ENCODE results near the gene PTPRO. TPM values are rescaled to one million over a fixed set of nuclear protein-coding genes. Genes with fewer than 3 reads are reported as not detected.

PTPRO gene
- total RNA-seq, 4 donors from 2014 or later = 0.26 to 0.81 (median 0.51) TPM

DNA sequence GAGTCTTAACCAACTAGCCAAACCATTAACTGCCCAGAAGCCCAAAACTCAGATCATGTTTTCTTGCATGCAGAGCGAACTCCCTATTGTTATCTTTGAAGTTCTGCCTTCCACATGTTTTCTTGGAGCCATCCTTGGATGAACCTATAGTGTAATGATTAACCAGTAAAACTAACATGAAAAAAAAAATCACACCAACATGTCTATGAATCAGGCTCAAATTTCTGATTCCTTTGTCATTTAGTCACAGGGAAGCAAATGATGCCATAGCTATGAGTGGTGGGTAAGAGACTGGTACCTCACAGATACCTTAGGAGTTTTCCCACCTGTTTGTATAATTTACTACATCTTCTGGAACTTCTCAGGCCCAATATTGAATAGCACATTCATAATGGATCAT, 70.7 kb downstream of the PTPRO start:
- Histone ChIP-seq H3K9me3 (no peaks in the 10 kb centered on the region), H3K36me3 (no peaks in the 10 kb centered on the region), H3K4me3 (no peak overlapping the region), H3K27ac (no peak overlapping the region), H3K27me3 (no peaks in the 10 kb centered on the region), H3K4me1 (no peaks in the 10 kb centered on the region)
- DNase-seq (ENCODE audit: low spot score in 2 of 2) = no peak
- TF ChIP-seq POLR2AphosphoS5 (IDR thresholded peaks at IDR 0.05) (no peak), POLR2A (IDR thresholded peaks at IDR 0.05) (no peak), EP300 (IDR thresholded peaks at IDR 0.05) (no peak)
- TF ChIP-seq, protein P1, sequence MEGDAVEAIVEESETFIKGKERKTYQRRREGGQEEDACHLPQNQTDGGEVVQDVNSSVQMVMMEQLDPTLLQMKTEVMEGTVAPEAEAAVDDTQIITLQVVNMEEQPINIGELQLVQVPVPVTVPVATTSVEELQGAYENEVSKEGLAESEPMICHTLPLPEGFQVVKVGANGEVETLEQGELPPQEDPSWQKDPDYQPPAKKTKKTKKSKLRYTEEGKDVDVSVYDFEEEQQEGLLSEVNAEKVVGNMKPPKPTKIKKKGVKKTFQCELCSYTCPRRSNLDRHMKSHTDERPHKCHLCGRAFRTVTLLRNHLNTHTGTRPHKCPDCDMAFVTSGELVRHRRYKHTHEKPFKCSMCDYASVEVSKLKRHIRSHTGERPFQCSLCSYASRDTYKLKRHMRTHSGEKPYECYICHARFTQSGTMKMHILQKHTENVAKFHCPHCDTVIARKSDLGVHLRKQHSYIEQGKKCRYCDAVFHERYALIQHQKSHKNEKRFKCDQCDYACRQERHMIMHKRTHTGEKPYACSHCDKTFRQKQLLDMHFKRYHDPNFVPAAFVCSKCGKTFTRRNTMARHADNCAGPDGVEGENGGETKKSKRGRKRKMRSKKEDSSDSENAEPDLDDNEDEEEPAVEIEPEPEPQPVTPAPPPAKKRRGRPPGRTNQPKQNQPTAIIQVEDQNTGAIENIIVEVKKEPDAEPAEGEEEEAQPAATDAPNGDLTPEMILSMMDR (IDR thresholded peaks at IDR 0.05) = no peak
- WGBS = 89% methylated on average over 1 of the region's 1 CpG

DNA sequence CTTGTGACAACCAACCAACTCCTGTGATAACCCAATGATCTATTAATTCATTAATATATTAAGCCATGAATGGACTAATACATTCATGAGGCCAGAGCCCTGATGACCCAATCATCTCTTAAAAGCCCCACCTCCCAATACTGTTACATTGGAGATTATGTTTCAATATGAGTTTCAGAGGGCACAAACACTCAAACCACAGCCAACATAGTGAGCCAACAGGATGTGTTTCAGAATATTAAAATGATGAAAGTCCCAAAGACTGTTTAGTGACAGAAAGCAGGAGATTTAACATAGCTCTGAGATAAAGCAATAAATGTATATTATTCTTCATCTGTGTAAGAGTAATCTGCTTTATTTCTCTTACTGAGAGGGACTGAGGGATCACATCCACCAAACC, 71.7 kb downstream of the PTPRO start:
- no peaks in the 10 kb centered on the region for H3K27me3 ChIP-seq
- H3K4me3 ChIP-seq = no peak overlapping the region
- no peak for DNase-seq (ENCODE audit: low spot score in 2 of 2)
- no peak for TF ChIP-seq POLR2A (IDR thresholded peaks at IDR 0.05)
- TF ChIP-seq, protein P1 (IDR thresholded peaks at IDR 0.05) = no peak
- TF ChIP-seq EP300 (IDR thresholded peaks at IDR 0.05) = no peak
- no peak for TF ChIP-seq POLR2AphosphoS5 (IDR thresholded peaks at IDR 0.05)
- H3K9me3 ChIP-seq = no peaks in the 10 kb centered on the region
- H3K27ac ChIP-seq = no peak overlapping the region
- no peaks in the 10 kb centered on the region for H3K4me1 ChIP-seq
- no peaks in the 10 kb centered on the region for H3K36me3 ChIP-seq

DNA sequence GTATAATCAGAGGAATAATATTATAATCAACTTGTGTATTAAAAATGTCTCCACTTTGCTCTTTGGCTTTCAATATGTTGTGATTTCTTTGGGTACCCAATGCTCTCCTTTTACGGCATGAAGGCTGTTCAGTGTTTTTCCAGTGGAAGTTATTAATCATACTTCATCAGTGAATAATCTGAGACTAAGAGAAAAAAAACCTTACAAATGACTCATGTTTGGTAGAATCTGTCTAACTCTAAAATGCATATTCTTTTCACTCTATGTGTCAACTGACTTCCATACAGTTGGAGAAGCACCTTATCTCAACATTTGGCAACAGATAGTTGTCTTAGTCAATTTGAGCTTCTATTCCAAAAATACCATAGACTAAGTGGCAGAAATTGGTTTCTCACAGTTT, 82.2 kb downstream of the PTPRO start:
- Histone ChIP-seq H3K4me3 (no peak overlapping the region), H3K36me3 (no peaks in the 10 kb centered on the region), H3K4me1 (no peaks in the 10 kb centered on the region), H3K27ac (no peak overlapping the region), H3K9me3 (no peaks in the 10 kb centered on the region), H3K27me3 (peaks cover 3% of the 10 kb centered on the region)
- TF ChIP-seq, protein P1 (IDR thresholded peaks at IDR 0.05) = no peak
- no peak for TF ChIP-seq POLR2A (IDR thresholded peaks at IDR 0.05)
- TF ChIP-seq EP300 (IDR thresholded peaks at IDR 0.05) = no peak
- TF ChIP-seq POLR2AphosphoS5 (IDR thresholded peaks at IDR 0.05) = no peak
- 0% methylated on average over 1 of the region's 1 CpG for WGBS
- no peak for DNase-seq (ENCODE audit: low spot score in 2 of 2)

GRCh38 chr12:15405606-15406005, 83.3 kb downstream of the PTPRO start:
- 90% methylated on average over 2 of the region's 2 CpGs for WGBS
- Histone ChIP-seq H3K27me3 (no peaks in the 10 kb centered on the region), H3K4me3 (no peak overlapping the region), H3K4me1 (no peaks in the 10 kb centered on the region), H3K36me3 (no peaks in the 10 kb centered on the region), H3K9me3 (no peaks in the 10 kb centered on the region), H3K27ac (no peak overlapping the region)
- no peak for TF ChIP-seq EP300 (IDR thresholded peaks at IDR 0.05)
- no peak for TF ChIP-seq POLR2A (IDR thresholded peaks at IDR 0.05)
- TF ChIP-seq POLR2AphosphoS5 (IDR thresholded peaks at IDR 0.05) = no peak
- TF ChIP-seq, protein P1 (IDR thresholded peaks at IDR 0.05) = no peak
- no peak for DNase-seq (ENCODE audit: low spot score in 2 of 2)

DNA sequence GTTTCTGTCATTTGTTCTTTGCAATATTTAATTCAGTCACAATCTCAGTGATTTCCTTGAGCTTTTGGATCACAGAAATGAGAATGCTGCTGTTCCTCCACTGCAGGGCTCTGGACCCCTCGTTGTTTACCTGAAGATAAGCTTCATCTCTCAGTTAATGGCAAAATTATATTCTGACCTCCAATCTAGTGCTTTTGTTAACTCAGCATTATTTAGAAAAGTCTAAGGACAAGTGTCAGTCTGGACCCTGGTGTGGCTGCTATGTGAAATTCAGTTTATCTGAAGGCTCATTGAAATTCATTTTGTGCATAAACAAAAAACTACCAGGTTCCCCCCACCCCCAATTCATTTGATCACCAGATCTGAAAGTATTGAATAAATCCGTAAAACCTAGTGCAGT, 84.7 kb downstream of the PTPRO start:
- Histone ChIP-seq H3K4me1 (no peaks in the 10 kb centered on the region), H3K27me3 (no peaks in the 10 kb centered on the region), H3K4me3 (no peak overlapping the region), H3K27ac (no peak overlapping the region), H3K9me3 (no peaks in the 10 kb centered on the region), H3K36me3 (no peaks in the 10 kb centered on the region)
- TF ChIP-seq POLR2A (IDR thresholded peaks at IDR 0.05) (no peak), EP300 (IDR thresholded peaks at IDR 0.05) (no peak), POLR2AphosphoS5 (IDR thresholded peaks at IDR 0.05) (no peak)
- TF ChIP-seq, protein P1 (IDR thresholded peaks at IDR 0.05) = no peak
- DNase-seq (ENCODE audit: low spot score in 2 of 2) = no peak
- 74% methylated on average over 2 of the region's 2 CpGs for WGBS
